Measurements from ENCODE around the gene CNTN4.
"Not testable (repeated sequence)": the region's sequence is repeated elsewhere in the genome, so short reads cannot be mapped to it uniquely, and the experiment has no call there.

GRCh38 chr3:2083558-2083957 lies 15.1 kb upstream of the CNTN4 start:
- not testable (repeated sequence) for TF ChIP-seq CTCF (IDR thresholded peaks at IDR 0.05; ENCODE audit: low read length); EZH2 (IDR thresholded peaks at IDR 0.05; ENCODE audit: borderline replicate concordance, low read length)
